AG04450 (cell line): Measurements from ENCODE around the gene FOXS1. TPM values are rescaled to one million over a fixed set of nuclear protein-coding genes. Genes with fewer than 3 reads are reported as not detected.
A peak's percentile ranks its signal among the peaks of the same experiment; 100 is the strongest.

ENCODE experiments used
- CTCF ChIA-PET: fragments of 300-600, 350-600 bp; formaldehyde crosslinking; extraction: SDS; loops from one replicate; lab custom pipeline; 2022; ENCODE audit warnings: antibody characterized with exemption, inconsistent platforms; lab: Charles Lee
- POLR2A ChIA-PET: fragments of 350-600 bp; formaldehyde crosslinking; extraction: SDS; loops from one replicate; lab custom pipeline; 2021; ENCODE audit warnings: antibody characterized with exemption, inconsistent platforms; lab: Yijun Ruan, JAX
- DNase-seq: peaks from one replicate; pipeline ENCODE4 v3.0.0-alpha.2; 2011; ENCODE audit warnings: low read depth, low spot score
- H3K27ac ChIP-seq: one replicate; pipeline ENCODE4 v1.5.1; 2012; ENCODE audit warnings: low read depth, low read length, control low read depth
- H3K27me3 ChIP-seq: one replicate; pipeline ENCODE4 v1.6.0; 2012; ENCODE audit warnings: low read length; ENCODE audit not compliant: control insufficient read depth, insufficient read depth
- H3K4me3 ChIP-seq: 2 replicates; pipeline ENCODE4 v1.5.1; 2011; ENCODE audit warnings: mild to moderate bottlenecking, low read depth, low read length, control low read depth
- H3K9me3 ChIP-seq: 2 replicates; pipeline ENCODE4 v1.5.1; 2012; ENCODE audit warnings: low read length; ENCODE audit not compliant: control insufficient read depth, insufficient read depth
- CTCF ChIP-seq: IDR thresholded peaks from 2 replicates; pipeline ENCODE4 v1.5.1; 2011; ENCODE audit warnings: low read depth, low read length, control low read depth, inconsistent platforms
- polyA plus RNA-seq: library from polyadenylated mRNA; depleted of rRNA; stranded (reverse); fragments of >200 nt; gene quantifications from 2 replicates; pipeline ENCODE4 v1.2.3, GENCODE V29; 2011

Gene FOXS1
- polyA plus RNA-seq, 1 experiment: not detected

DNA sequence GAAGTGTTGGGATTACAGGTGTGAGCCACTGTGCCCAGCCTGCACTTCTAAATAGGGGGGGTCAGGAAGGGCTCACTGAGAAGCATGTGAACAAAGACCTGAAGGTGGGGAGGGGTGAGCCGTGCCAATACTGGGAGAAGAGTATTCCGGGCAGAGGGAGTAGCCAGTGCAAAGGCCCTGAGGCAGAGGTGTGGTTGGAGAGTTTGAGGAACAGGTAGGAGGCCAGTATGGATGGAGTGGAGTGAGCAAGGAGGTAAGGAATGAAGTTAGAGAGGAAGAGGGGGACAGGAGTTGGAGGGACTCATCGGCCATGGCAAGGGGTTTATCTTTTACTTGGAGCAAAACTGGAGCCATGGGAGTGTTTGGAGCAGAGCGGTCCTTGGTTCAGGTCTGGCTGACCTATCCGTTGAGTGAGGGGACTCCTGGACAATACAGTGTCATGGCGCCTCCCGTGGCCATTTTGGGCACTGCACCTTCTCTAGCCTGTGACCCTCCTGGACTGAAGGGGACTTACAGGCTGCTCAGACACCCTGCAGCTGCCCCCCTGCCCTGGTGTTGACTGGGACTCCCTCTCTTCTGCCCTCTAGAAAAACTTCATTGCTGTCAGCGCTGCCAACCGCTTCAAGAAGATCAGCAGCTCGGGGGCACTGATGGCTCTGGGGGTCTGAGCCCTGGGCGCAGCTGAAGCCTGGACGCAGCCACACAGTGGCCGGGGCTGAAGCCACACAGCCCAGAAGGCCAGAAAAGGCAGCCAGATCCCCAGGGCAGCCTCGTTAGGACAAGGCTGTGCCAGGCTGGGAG lies 12.1 kb downstream of the FOXS1 start:
- peak; percentile 83 for TF ChIP-seq CTCF
- Histone ChIP-seq H3K27ac (peak overlapping the region; percentile 11), H3K27me3 (peaks cover 3% of the 10 kb centered on the region), H3K4me3 (no peak overlapping the region), H3K9me3 (no peaks in the 10 kb centered on the region; the same call in 1 of the 2 replicates)
- no peak for DNase-seq
- CTCF ChIA-PET: interaction anchor here (0.6 to 1.4 kb wide), 4 partner anchors 13 to 172 kb away, joined by 3 to 6 read pairs (median 3); no protein-coding TSS in a partner anchor
- POLR2A ChIA-PET: interaction anchor here (0.6 kb wide), 2 partner anchors 16 to 192 kb away, joined by 3 to 6 read pairs; no protein-coding TSS in a partner anchor

DNA sequence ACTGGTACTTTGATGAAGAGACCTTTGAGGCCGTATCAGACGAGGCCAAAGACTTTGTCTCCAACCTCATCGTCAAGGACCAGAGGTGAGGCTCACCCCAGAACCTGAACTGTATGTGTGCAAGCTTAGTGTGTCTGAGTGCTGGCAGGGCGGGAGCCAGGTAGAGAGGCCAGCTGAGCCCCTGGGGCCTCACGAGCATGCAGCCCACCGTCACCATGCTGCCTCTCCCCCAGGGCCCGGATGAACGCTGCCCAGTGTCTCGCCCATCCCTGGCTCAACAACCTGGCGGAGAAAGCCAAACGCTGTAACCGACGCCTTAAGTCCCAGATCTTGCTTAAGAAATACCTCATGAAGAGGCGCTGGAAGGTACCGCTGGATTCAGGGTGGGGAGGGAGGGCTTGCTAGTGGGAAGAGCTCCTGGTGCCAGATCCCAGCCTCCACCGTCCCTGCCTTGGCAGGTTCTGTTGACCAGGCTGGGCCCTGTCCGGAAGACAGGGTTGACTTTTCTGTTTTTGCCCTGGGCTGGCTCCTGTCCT lies 13.6 kb downstream of the FOXS1 start:
- no peak overlapping the region for H3K27ac ChIP-seq
- ChIA-PET CTCF (interaction anchor here (0.5 to 1.3 kb wide), 5 partner anchors 9 to 105 kb away, joined by 3 read pairs; no protein-coding TSS in a partner anchor), POLR2A (no interaction called here)
- no peaks in the 10 kb centered on the region; the same call in 1 of the 2 replicates for H3K9me3 ChIP-seq
- H3K27me3 ChIP-seq: peaks cover 4% of the 10 kb centered on the region
- DNase-seq: no peak
- no peak for TF ChIP-seq CTCF
- H3K4me3 ChIP-seq: no peak overlapping the region

DNA sequence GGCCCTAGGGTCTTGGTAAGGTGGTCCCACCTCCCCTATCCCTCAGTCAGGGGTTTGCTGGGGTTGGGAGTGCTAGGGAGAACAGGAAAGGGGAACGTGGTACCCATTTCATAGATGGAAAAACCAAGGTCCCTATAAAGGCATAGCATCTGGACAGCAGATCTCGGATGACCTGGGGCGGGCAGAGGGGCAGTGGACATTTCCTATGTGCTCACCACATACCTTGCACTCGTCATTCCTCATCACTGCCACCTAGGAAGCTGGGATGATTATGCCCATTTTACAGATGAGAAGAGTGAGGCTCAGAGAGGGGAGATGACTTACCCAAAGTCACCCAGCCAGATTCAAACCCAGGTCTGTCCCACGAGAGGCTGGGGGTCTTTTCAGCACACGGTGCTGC lies 14.2 kb downstream of the FOXS1 start:
- H3K27ac ChIP-seq: no peak overlapping the region
- peaks cover 6% of the 10 kb centered on the region for H3K27me3 ChIP-seq
- no peak for DNase-seq
- CTCF ChIA-PET: interaction anchor here (0.6 to 1.9 kb wide), 3 partner anchors 20 to 41 kb away, joined by 3 to 10 read pairs (median 3); no protein-coding TSS in a partner anchor
- no peak for TF ChIP-seq CTCF
- no peak overlapping the region for H3K4me3 ChIP-seq
- POLR2A ChIA-PET: no interaction called here
- no peaks in the 10 kb centered on the region; the same call in 1 of the 2 replicates for H3K9me3 ChIP-seq

- DNase-seq: no peak
- ChIA-PET POLR2A (no interaction called here), CTCF (interaction anchor here (1.3 to 1.9 kb wide), 2 partner anchors 21 to 23 kb away, joined by 3 to 10 read pairs; no protein-coding TSS in a partner anchor)
- Histone ChIP-seq H3K4me3 (no peak overlapping the region), H3K27me3 (peaks cover 6% of the 10 kb centered on the region), H3K27ac (no peak overlapping the region), H3K9me3 (no peaks in the 10 kb centered on the region; the same call in 1 of the 2 replicates)
- no peak for TF ChIP-seq CTCF
Observed at GRCh38 chr20:31830406-31830981, 14.9 kb downstream of the FOXS1 start.
